ENCODE measurements around the gene BUB1B. TPM values are rescaled to one million over a fixed set of nuclear protein-coding genes. Genes with fewer than 3 reads are reported as not detected.

The BUB1B gene
- total RNA-seq, 1 experiment from 2014 or later: 83.2 TPM

- Histone ChIP-seq H3K4me1 (ENCODE audit: insufficient read depth, low read length) (peaks cover 2% of the 10 kb centered on the region; the same call in 1 of the 2 replicates), H2BK15ac (ENCODE audit: low read depth, low read length) (no peak overlapping the region), H3K18ac (ENCODE audit: insufficient read length, low read depth, low read length) (no peak overlapping the region), H2BK5ac (ENCODE audit: insufficient read length, low read length) (no peak overlapping the region), H4K91ac (ENCODE audit: insufficient read length, low read depth, low read length) (no peak overlapping the region), H3K9me3 (ENCODE audit: control insufficient read depth, low read depth, low read length) (no peaks in the 10 kb centered on the region), H2BK12ac (ENCODE audit: insufficient read length, low read depth, low read length) (no peak overlapping the region), H2BK120ac (ENCODE audit: low read depth, low read length, poor library complexity, severe bottlenecking) (no peak overlapping the region), H3K79me2 (ENCODE audit: insufficient read depth, low read length) (no peaks in the 10 kb centered on the region), H2BK20ac (ENCODE audit: low read depth, low read length, poor library complexity, severe bottlenecking) (no peak overlapping the region), H2AFZ (ENCODE audit: low read length) (no peak overlapping the region), H4K8ac (replicated peaks; ENCODE audit: insufficient read length, low read depth, low read length) (no peak overlapping the region), H3K23me2 (ENCODE audit: insufficient read length, low read depth, low read length, poor library complexity, severe bottlenecking) (no peaks in the 10 kb centered on the region), H4K20me1 (ENCODE audit: control insufficient read depth, insufficient read depth, insufficient read length) (no peaks in the 10 kb centered on the region), H3T11ph (ENCODE audit: low read length) (no peak overlapping the region), H3K14ac (ENCODE audit: insufficient read depth, low read length) (no peak overlapping the region), H3K56ac (ENCODE audit: insufficient read length, low read depth, low read length) (no peak overlapping the region), H4K5ac (ENCODE audit: insufficient read length, low read depth, low read length) (no peak overlapping the region), H3K4me2 (ENCODE audit: insufficient read depth, insufficient read length, low read length) (no peak overlapping the region), H3K79me1 (ENCODE audit: insufficient read depth, low read depth, low read length, poor library complexity, severe bottlenecking) (no peaks in the 10 kb centered on the region), H2AK5ac (ENCODE audit: insufficient read length, low read length) (no peak overlapping the region), H3K27me3 (ENCODE audit: insufficient read depth, low read length) (no peaks in the 10 kb centered on the region), H3K27ac (ENCODE audit: insufficient read length, low read depth, low read length) (no peak overlapping the region), H3K23ac (ENCODE audit: insufficient read length, low read depth, low read length) (no peak overlapping the region), H3K9ac (ENCODE audit: extremely low read depth, insufficient read length, low read length) (no peak overlapping the region), H3K4ac (ENCODE audit: low read depth, low read length) (no peak overlapping the region)
- Mint-ChIP-seq H3K36me3 (ENCODE audit: insufficient read depth in 1 of 3, low read depth in 3 of 3) (no peaks in the 10 kb centered on the region), H3K4me1 (peaks cover 16 to 20% of the 10 kb centered on the region in 2 experiments), H3K27ac (no peak overlapping the region), H3K27me3 (ENCODE audit: low read depth) (peaks cover 7% of the 10 kb centered on the region), H3K9me3 (peaks cover 0 to 2% of the 10 kb centered on the region in 2 experiments; a peak in 2 of 5 replicates), H3K4me3 (no peak overlapping the region)
- WGBS (ENCODE audit: extremely low coverage, insufficient read length, low lambda C conversion rate): no CpG with 5 or more reads among the region's 27 CpGs
- TF ChIP-seq CTCF (conservative IDR thresholded peaks at IDR 0.05): no peak
- no peak for DNase-seq
These were observed 31.9 kb upstream of the BUB1B start for GRCh38 chr15:40128766-40129660.

Measured in H9 (cell line).